Neutrophil (primary cell): ENCODE data around the gene TBC1D8B.
"Not testable (repeated sequence)": the region's sequence is repeated elsewhere in the genome, so short reads cannot be mapped to it uniquely, and the experiment has no call there.

Experiments used
- H3K27ac ChIP-seq: fragments of 200-600 bp; sonication (generic); 2 replicates; pipeline ENCODE4 v1.5.1; 2016; ENCODE audit warnings: mild to moderate bottlenecking, moderate library complexity
- H3K27me3 ChIP-seq: fragments of 200-600 bp; sonication (generic); 2 replicates; pipeline ENCODE4 v1.6.0; 2016; ENCODE audit warnings: mild to moderate bottlenecking
- H3K36me3 ChIP-seq: fragments of 200-600 bp; sonication (generic); 2 replicates; pipeline ENCODE4 v1.5.1; 2017
- H3K4me1 ChIP-seq, 2 experiments: fragments of 200-600 bp in 1 of 2; sonication (generic) in 1 of 2; 1 replicate in 1 of 2; 2 replicates in 1 of 2; pipeline versions ENCODE4 v1.5.1 to v1.6.1; 2013 to 2016; ENCODE audit warnings: low read depth in 1 of 2, low read length in 1 of 2, mild to moderate bottlenecking in 1 of 2, moderate library complexity in 1 of 2; ENCODE audit not compliant: control insufficient read depth in 1 of 2, insufficient read depth in 1 of 2
- H3K4me3 ChIP-seq, 2 experiments: fragments of 200-600 bp in 1 of 2; sonication (generic) in 1 of 2; 1 replicate in 1 of 2; 2 replicates in 1 of 2; pipeline ENCODE4 v1.5.1; 2013 to 2016; ENCODE audit warnings: low read depth in 1 of 2, low read length in 1 of 2, mild to moderate bottlenecking in 1 of 2, moderate library complexity in 1 of 2
- H3K9me3 ChIP-seq: fragments of 200-600 bp; sonication (generic); 2 replicates; pipeline ENCODE4 v1.5.1; 2016
- CTCF ChIP-seq: fragments of 200-600 bp; sonication (generic); IDR thresholded peaks from 2 replicates; pipeline ENCODE4 v1.5.1; 2016; ENCODE audit warnings: antibody characterized with exemption

Gene TBC1D8B

GRCh38 chrX:106791495-106791894 is 11.0 kb upstream of the TBC1D8B start:
- no peak overlapping the region for H3K27ac ChIP-seq
- H3K36me3 ChIP-seq, result no peaks in the 10 kb centered on the region
- no peaks in the 10 kb centered on the region for H3K27me3 ChIP-seq
- H3K4me1 ChIP-seq, result no peaks in the 10 kb centered on the region
- H3K9me3 ChIP-seq, result no peaks in the 10 kb centered on the region
- H3K4me3 ChIP-seq, result no peak overlapping the region
- TF ChIP-seq CTCF, result no peak

GRCh38 chrX:106802063-106802387 is 448 bp upstream of the TBC1D8B start:
- TF ChIP-seq CTCF, result no peak
- H3K9me3 ChIP-seq, result no peaks in the 10 kb centered on the region
- peak overlapping the region; percentile 67 for H3K27ac ChIP-seq
- H3K4me1 ChIP-seq, result peaks cover 26 to 27% of the 10 kb centered on the region in 2 experiments
- no peaks in the 10 kb centered on the region for H3K36me3 ChIP-seq
- H3K4me3 ChIP-seq, result peak overlapping the region; percentile 57
- no peaks in the 10 kb centered on the region for H3K27me3 ChIP-seq

- Histone ChIP-seq H3K27me3 (no peaks in the 10 kb centered on the region), H3K36me3 (no peaks in the 10 kb centered on the region), H3K4me3 (no peak overlapping the region), H3K27ac (no peak overlapping the region), H3K4me1 (no peaks in the 10 kb centered on the region), H3K9me3 (no peaks in the 10 kb centered on the region)
- no peak for TF ChIP-seq CTCF
Measured at GRCh38 chrX:106811131-106811910, 8.8 kb downstream of the TBC1D8B start.

- not testable (repeated sequence) for H3K36me3 ChIP-seq, H3K4me3 ChIP-seq, H3K4me1 ChIP-seq
Measured at GRCh38 chrX:106812930-106813329, 10.5 kb downstream of the TBC1D8B start.

GRCh38 chrX:106814093-106814492 is 11.6 kb downstream of the TBC1D8B start:
- H3K27me3 ChIP-seq, H3K4me1 ChIP-seq, H3K9me3 ChIP-seq, H3K27ac ChIP-seq, H3K4me3 ChIP-seq, H3K36me3 ChIP-seq: not testable (repeated sequence)

More at GRCh38 chrX:106812930-106813329, 10.5 kb downstream of the TBC1D8B start:
- not testable (repeated sequence) for H3K27ac ChIP-seq, H3K9me3 ChIP-seq, H3K27me3 ChIP-seq

GRCh38 chrX:106862972-106863688 is 60.7 kb downstream of the TBC1D8B start:
- no peaks in the 10 kb centered on the region for H3K4me1 ChIP-seq

More at GRCh38 chrX:106862972-106863688, 60.7 kb downstream of the TBC1D8B start:
- Histone ChIP-seq H3K9me3 (no peaks in the 10 kb centered on the region), H3K27me3 (no peaks in the 10 kb centered on the region), H3K4me3 (no peak overlapping the region), H3K36me3 (peaks cover 6% of the 10 kb centered on the region), H3K27ac (no peak overlapping the region)
- no peak for TF ChIP-seq CTCF
